ENCODE results near the gene FILIP1L. TPM values are rescaled to one million over a fixed set of nuclear protein-coding genes. Genes with fewer than 3 reads are reported as not detected.

FILIP1L gene
- total RNA-seq, 4 donors from 2014 or later: 26.7 to 46.3 (median 30.8) TPM

GRCh38 chr3:100129941-100130340 is 15.6 kb upstream of the FILIP1L start:
- WGBS, 2 donors: 67 to 74% methylated on average over 1 of the region's 1 CpG
- Histone ChIP-seq H3K27ac (no peak overlapping the region), H3K4me1 (peaks cover 0 to 7% (median 0%) of the 10 kb centered on the region in 4 donors), H3K36me3 (no peaks in the 10 kb centered on the region), H3K27me3 (no peaks in the 10 kb centered on the region), H3K9me3 (no peaks in the 10 kb centered on the region), H3K4me3 (no peak overlapping the region)
- DNase-seq (ENCODE audit: low spot score in 2 of 2): no peak
- TF ChIP-seq POLR2A (IDR thresholded peaks at IDR 0.05): no peak
- no peak for TF ChIP-seq CTCF (IDR thresholded peaks at IDR 0.05)
- no peak for TF ChIP-seq EP300 (IDR thresholded peaks at IDR 0.05)

GRCh38 chr3:100128565-100128964 is 14.3 kb upstream of the FILIP1L start:
- Histone ChIP-seq H3K27ac (no peak overlapping the region), H3K9me3 (no peaks in the 10 kb centered on the region), H3K27me3 (no peaks in the 10 kb centered on the region), H3K4me3 (no peak overlapping the region), H3K4me1 (peaks cover 0 to 20% (median 0%) of the 10 kb centered on the region in 4 donors), H3K36me3 (no peaks in the 10 kb centered on the region)
- TF ChIP-seq EP300 (IDR thresholded peaks at IDR 0.05) (no peak), CTCF (IDR thresholded peaks at IDR 0.05) (no peak), POLR2A (IDR thresholded peaks at IDR 0.05) (no peak)
- WGBS, 2 donors: 92% methylated on average over 5 of the region's 5 CpGs
- DNase-seq (ENCODE audit: low spot score in 2 of 2): no peak

GRCh38 chr3:100127792-100128191 is 13.5 kb upstream of the FILIP1L start:
- Histone ChIP-seq H3K4me3 (no peak overlapping the region), H3K27me3 (no peaks in the 10 kb centered on the region), H3K36me3 (no peaks in the 10 kb centered on the region), H3K27ac (no peak overlapping the region), H3K9me3 (no peaks in the 10 kb centered on the region), H3K4me1 (peaks cover 0 to 22% (median 0%) of the 10 kb centered on the region in 4 donors)
- DNase-seq (ENCODE audit: low spot score in 2 of 2): no peak
- 55 to 57% methylated on average over 2 of the region's 2 CpGs for WGBS, 2 donors
- TF ChIP-seq POLR2A (IDR thresholded peaks at IDR 0.05) (no peak), EP300 (IDR thresholded peaks at IDR 0.05) (no peak)

GRCh38 chr3:100125161-100125938 is 11.0 kb upstream of the FILIP1L start:
- no peak for DNase-seq (ENCODE audit: low spot score in 2 of 2)
- H3K4me3 ChIP-seq: no peak overlapping the region
- H3K9me3 ChIP-seq: no peaks in the 10 kb centered on the region
- no peak for TF ChIP-seq EP300 (IDR thresholded peaks at IDR 0.05)
- TF ChIP-seq CTCF (IDR thresholded peaks at IDR 0.05): no peak
- TF ChIP-seq POLR2A (IDR thresholded peaks at IDR 0.05): no peak
- H3K36me3 ChIP-seq: no peaks in the 10 kb centered on the region
- H3K27me3 ChIP-seq: no peaks in the 10 kb centered on the region
- H3K27ac ChIP-seq: no peak overlapping the region
- WGBS, 2 donors: 74 to 75% methylated on average over 5 of the region's 5 CpGs
- H3K4me1 ChIP-seq: peaks cover 0 to 22% (median 0%) of the 10 kb centered on the region in 4 donors

GRCh38 chr3:100124201-100124761 is 10.0 kb upstream of the FILIP1L start:
- WGBS, 2 donors: 51 to 55% methylated on average over 3 to 5 of the region's 5 CpGs
- Histone ChIP-seq H3K9me3 (no peaks in the 10 kb centered on the region), H3K4me1 (peaks cover 0 to 22% (median 0%) of the 10 kb centered on the region in 4 donors), H3K27ac (peak overlapping the region in 2 of 4 donors; percentile 28 to 55), H3K4me3 (no peak overlapping the region), H3K36me3 (no peaks in the 10 kb centered on the region), H3K27me3 (no peaks in the 10 kb centered on the region)
- peak; percentile 20 to 21 for DNase-seq (ENCODE audit: low spot score in 2 of 2)
- TF ChIP-seq POLR2A (IDR thresholded peaks at IDR 0.05) (no peak), CTCF (IDR thresholded peaks at IDR 0.05) (no peak), EP300 (IDR thresholded peaks at IDR 0.05) (no peak)
